GM15510 (cell line): ENCODE measurements around the gene VIPR2.

ENCODE experiments used
- POLR2A ChIP-seq: IDR thresholded peaks from 3 replicates; pipeline ENCODE4 v1.6.1; 2011; ENCODE audit warnings: borderline replicate concordance; ENCODE audit not compliant: insufficient read length; ENCODE audit errors: extremely low read depth

VIPR2 gene

GRCh38 chr7:159115601-159116501 is 28.8 kb downstream of the VIPR2 start:
- no peak for TF ChIP-seq POLR2A

GRCh38 chr7:159114981-159115380 is 29.7 kb downstream of the VIPR2 start:
- no peak for TF ChIP-seq POLR2A

- no peak for TF ChIP-seq POLR2A
These were observed 30.6 kb downstream of the VIPR2 start for GRCh38 chr7:159114096-159114495.

DNA sequence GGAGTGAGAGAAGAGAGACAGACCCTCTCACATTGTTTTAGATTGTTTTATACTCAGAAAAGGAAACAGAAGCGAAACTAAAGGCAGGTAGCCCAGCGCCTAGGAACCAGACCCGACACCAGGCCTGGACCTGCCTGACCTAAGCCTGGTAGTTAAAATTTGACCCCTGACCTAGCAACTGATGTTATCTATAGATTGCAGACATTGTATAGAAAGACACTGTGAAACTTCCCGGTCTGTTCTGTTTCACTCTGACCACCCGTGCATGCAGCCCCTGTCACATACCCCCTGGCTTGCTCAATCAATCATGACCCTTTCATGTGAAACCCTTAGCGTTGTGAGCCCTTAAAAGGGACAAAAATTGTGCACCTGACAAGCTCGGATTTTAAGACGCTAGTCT is 31.6 kb downstream of the VIPR2 start:
- no peak for TF ChIP-seq POLR2A

DNA sequence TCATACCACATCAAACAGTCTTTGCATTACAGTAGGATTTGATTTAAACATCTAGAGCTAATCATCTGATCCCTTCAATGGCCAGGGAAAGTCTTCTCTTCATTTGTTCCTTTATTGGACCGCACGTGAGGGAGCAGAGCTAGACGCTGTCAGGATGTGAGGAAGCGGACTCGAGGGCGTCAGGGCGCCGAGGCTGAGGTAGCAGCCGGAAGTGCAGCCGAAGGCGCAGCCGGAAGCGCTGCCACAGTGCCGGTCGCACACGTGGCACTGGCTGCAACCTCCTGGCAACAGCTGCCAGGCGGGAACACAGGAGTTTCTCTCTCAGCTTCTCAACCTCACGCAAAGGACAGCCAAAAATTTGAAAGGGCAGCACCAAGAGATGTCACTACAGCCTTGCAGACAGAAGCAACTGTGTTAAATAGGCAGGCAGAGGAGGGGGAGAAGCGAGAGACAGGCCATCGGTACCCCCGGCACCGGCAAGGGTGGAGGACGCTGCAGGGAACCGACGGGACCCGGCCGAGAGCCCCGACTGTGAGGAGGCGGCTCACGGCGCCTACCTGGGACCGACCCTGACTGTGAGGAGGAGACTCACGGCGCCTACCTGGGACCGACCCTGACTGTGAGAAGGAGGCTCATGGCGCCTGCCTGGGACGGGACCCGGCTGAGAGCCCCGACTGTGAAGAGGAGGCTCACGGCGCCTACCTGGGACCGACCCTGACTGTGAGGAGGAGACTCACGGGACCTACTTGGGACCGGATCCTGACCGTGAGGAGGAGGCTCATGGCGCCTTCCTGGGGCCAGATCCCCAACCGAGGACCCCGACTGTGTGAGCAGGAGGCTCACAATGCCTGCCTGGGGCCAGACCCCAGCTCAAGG is 32.3 kb downstream of the VIPR2 start:
- no peak for TF ChIP-seq POLR2A

GRCh38 chr7:159109653-159110035 is 35.0 kb downstream of the VIPR2 start:
- no peak for TF ChIP-seq POLR2A

DNA sequence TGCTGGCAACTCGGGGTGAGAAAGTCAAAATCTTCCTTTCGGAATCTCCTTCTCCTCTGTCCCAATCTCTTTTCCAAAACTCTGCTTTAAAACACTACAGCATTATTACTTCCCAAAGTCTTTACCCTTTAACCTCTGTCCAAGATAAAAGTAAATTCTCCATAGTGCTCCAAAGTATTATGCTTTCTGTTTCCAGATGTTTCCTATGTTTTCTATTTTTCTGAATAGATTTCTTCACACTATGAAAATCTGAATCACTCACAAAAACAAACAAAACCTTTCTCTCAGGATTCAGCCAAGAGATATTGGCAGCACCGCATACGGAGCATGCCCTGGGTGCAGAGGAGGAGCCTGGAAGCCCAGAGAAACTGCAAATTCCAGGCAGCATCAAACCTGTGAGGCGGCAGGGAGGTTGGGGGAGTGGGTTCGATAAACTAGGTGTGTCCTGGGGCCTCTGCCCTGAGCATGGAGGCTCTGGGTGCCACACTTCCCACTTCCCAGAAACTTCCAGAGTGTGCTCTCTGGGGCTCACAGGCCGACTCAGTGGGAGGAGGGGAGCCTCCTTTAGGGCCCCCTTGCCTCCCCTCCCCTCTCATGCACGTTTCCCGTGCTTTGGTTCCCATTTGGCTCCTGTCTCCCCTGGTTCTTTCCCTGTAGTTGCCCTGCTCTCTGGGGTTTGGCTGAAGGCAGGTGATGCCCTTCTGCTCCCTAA is 35.6 kb downstream of the VIPR2 start:
- no peak for TF ChIP-seq POLR2A

DNA sequence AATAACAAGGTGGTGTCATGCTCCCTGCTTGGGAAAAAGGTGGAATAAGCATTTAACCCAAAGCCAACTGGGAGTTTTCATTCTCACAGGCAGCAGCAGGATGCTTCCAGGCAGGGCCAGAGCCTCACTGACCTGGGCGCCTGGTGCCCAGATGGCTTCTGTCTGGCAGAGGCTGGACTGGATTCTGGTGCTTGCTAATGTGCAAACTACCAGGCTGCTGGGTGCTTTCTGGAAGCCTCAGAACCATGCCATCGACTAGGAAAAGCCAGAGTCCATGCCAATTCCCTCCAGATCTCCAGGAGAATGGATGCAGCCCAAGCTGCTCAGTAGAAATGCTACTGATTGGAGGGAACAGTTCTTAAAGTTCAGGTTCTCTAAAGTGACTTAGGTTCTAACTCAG is 36.2 kb downstream of the VIPR2 start:
- TF ChIP-seq POLR2A: no peak

DNA sequence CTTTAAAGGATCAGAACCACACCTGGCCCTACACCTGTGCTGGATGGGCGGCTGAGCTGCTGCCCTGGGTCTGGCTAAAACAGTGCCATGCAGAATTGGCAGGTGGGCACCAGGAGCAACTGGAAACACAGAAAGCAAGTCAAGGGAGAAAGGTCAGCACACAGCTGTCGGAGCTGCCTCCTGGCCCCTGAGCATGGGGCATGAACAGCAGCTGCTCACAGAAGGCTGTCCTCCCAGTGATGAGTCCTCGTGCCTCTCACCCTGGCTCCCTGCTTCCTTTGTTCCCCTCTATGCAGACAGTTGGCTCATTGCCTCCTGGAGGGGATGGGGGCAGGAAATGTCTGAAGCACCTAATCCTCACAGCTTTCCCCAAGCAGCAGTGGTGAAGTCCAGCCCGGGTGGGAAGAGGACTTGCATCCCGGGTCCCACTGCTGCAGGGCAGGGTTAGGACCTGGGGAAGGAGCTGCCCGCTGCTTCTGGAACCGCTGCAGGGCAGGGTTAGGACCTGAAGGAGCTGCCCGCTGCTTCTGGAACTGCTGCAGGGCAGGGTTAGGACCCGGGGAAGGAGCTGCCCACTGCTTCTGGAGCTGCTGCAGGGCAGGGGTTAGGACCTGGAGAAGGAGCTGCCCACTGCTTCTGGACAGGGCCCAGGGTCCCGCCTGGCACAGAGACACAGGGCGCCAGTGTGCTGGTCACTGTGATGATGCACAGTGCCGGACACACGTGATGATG is 37.3 kb downstream of the VIPR2 start:
- no peak for TF ChIP-seq POLR2A

DNA sequence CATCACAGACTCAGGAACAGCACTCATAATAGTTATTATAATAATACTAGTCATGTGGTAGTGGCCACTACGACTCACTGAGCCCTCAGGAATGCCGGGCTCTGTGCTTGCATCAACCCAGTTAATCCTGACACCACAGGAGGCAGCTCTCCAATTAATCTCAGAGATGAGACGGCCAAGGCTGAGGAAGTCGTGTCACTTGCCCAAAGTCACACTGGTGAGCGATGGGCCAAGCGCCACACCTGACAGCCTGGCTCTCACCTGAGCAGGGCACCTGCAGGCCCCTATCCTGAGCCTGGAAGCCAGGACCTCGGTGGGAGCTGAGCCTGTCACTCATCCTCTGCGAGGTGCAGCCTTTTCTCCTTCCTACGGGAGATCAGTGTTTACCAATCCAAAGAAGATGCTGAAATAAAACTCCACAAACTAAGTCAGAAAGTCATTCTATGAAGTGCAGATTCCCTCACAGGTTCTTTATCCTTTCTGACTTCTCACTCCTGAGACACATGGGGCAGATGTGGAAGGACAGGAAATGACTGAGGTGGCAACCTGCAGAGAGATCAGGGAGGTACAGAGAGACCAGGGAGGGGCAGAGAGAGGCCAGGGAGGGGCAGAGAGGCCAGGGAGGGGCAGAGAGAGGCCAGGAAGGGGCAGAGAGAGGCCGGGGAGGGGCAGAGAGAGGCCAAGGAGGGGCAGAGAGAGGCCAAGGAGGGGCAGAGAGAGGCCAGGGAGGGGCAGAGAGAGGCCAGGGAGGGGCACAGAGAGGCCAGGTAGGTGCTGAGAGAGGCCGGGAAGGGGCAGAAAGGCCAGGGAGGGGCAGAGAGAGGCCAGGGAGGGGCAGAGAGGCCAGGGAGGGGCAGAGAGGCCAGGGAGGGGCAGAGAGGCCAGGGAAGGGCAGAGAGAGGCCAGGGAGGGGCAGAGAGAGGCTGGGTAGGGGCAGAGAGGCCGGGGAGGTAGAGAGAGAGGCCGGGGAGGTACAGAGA is 38.5 kb downstream of the VIPR2 start:
- TF ChIP-seq POLR2A: no peak

DNA sequence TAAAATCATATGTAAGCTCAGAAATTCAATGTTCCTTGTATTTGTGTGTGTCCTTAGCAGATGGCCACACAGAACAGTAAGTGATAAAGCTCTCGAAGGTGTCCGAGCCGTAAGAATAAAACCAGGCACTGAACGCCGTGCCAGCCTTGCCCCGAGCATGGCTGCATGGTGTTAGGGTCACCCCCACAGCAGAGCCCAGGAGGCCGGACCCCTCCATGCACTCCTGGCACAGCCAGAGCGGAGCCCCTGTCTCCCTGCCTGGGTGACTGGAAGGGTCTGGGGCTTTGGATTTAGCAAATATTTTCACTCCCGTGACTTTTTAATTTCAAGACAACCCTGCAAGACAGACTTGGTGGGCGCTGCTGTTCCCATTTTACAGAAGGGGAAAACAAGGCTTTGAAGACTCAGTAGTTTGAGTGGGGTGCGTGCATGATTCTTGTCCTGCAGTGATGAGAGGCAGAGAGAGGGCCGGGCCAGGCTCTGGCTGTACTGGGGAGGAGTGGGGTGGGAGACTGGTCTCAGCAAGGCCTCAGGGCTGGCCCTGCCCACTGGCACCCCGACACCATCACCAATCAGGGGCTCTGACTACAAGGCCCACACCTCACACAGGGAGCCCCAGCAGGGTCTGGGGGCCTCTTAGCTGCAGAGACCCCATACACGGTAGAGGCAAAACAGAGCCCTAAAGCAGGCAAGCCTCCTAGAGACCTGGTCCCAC is 39.4 kb downstream of the VIPR2 start:
- TF ChIP-seq POLR2A: no peak

DNA sequence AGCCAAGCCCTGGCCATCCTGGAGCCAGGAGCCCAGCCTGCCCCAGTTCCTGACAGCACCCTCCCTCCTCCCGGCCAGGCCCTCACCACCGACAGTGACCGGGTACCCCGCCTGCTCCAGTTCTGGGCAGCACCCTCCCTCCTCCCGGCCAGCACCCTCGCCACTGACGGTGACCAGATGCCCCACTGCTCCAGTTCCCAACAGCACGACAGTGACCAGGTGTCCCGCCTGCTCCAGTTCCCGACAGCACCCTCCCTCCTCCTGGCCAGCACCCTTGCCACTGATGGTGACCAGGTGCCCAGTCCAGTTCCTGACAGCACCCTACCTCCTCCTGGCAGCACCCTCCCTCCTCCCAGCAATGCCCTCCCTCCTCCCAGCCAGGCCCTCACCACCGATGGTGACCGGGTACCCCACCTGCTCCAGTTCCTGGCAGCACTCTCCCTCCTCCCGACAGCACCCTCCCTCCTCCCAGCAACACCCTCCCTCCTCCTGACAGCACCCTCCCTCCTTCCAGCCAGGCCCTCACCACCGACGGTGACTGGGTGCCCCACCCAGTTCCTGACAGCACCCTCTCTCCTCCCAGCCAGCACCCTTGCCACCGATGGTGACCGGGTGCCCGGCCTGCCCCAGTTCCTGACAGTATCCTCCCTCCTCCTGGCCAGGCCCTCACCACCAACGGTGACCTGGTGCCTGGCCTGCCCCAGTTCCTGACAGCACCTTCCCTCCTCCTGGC is 40.3 kb downstream of the VIPR2 start:
- no peak for TF ChIP-seq POLR2A
